Stimulated activated CD8-positive, alpha-beta memory T cell treated with anti-CD3 and anti-CD28 coated beads, Interleukin-15, amount 100 ng/mL, for 24 hours (primary cell): Measurements from ENCODE around the gene THRSP.
"Not testable (repeated sequence)": the region's sequence is repeated elsewhere in the genome, so short reads cannot be mapped to it uniquely, and the experiment has no call there.

Source experiments
- DNase-seq: peaks from one replicate; pipeline ENCODE4 v3.0.0-alpha.2; 2020; ENCODE audit warnings: low read depth

THRSP gene, protein sequence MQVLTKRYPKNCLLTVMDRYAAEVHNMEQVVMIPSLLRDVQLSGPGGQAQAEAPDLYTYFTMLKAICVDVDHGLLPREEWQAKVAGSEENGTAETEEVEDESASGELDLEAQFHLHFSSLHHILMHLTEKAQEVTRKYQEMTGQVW

DNA sequence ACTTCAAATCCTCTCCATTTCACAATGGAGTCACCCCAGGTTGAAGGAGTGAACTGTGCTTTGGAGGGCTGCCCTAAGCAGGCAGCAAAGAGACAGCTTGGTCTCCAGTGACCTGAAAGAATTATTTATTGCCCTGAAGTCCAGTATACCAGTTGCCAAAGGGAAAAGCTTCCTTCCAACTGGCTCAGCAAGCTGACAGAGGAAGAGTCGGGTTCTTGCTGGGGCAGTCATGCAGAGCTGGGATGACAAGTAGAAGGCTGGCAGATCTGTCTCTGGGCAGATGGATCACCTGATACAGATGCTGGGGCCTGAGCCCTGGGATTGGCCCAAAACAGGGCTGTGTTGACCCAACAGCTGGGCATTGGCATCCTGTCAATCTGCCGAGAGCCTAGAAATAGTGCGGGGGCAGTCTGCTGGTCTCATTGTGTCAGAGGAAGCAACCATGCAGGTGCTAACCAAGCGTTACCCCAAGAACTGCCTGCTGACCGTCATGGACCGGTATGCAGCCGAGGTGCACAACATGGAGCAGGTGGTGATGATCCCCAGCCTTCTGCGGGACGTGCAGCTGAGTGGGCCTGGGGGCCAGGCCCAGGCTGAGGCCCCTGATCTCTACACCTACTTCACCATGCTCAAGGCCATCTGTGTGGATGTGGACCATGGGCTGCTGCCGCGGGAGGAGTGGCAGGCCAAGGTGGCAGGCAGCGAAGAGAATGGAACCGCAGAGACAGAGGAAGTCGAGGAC lies at the start of gene THRSP:
TSS of gene THRSP (plus strand) at position 422 of the 742 bp plus-strand sequence. CDS start at position 443, 21 bp downstream.
- no peak for DNase-seq

GRCh38 chr11:78014937-78015520 lies 48.6 kb upstream of the THRSP start:
- not testable (repeated sequence) for DNase-seq

DNA sequence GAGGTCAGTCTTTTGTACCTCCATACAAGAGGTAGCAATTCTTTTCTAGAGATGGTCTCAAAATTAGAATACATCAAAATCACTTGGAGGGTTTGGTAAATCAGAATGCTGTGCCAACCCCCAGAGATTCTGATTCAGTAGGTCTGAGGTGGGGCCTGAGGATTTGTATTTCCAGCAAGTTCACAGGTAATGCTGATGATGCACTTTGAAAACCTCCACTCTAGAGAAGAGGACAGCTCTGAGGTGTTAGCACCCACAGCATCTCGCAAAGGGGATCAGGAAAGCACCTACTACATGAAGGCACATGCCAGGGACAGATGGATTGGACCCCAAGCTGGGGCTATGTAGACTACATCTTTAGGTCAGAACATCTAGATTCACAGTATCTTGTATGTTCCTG lies 47.8 kb upstream of the THRSP start:
- DNase-seq: no peak

DNA sequence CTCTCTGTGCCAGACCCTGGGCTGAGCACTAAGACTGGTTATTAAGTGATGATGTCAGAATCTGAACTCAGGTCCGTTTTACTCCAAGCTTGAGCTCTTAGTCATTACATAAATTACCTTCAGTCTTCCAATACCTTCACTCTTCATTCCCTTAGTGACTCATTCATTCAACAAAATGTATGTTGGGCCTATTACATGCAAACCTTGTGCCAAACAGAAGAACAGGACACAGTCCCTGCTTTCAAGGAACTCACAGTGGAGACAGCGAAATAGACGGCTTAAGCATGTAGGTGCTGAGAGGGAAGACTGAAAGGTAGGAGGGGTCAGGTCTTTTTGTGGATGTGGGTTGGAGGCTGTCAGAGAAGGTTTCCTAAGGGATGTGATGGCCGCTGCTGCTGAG lies 43.9 kb upstream of the THRSP start:
- DNase-seq: no peak

GRCh38 chr11:78020246-78020645 lies 43.4 kb upstream of the THRSP start:
- no peak for DNase-seq

GRCh38 chr11:78021611-78022010 lies 42.0 kb upstream of the THRSP start:
- no peak for DNase-seq

GRCh38 chr11:78022397-78023396 lies 41.0 kb upstream of the THRSP start, which contains the start of gene KCTD14:
KCTD14 (minus strand) TSS chr11:78023276; CDS start chr11:78023249, 27 bp downstream.
- no peak for DNase-seq

GRCh38 chr11:78023426-78023825 lies 40.2 kb upstream of the THRSP start:
- DNase-seq: no peak

- DNase-seq: no peak
Measured at GRCh38 chr11:78025378-78025777, 38.3 kb upstream of the THRSP start.

GRCh38 chr11:78027759-78028158 lies 35.9 kb upstream of the THRSP start:
- no peak for DNase-seq

GRCh38 chr11:78028423-78028822 lies 35.2 kb upstream of the THRSP start:
- DNase-seq: not testable (repeated sequence)

- no peak for DNase-seq
Measured at GRCh38 chr11:78030429-78031325, 33.0 kb upstream of the THRSP start.

GRCh38 chr11:78031629-78032028 lies 32.0 kb upstream of the THRSP start:
- DNase-seq: no peak

GRCh38 chr11:78032090-78032489 lies 31.6 kb upstream of the THRSP start:
- no peak for DNase-seq

DNA sequence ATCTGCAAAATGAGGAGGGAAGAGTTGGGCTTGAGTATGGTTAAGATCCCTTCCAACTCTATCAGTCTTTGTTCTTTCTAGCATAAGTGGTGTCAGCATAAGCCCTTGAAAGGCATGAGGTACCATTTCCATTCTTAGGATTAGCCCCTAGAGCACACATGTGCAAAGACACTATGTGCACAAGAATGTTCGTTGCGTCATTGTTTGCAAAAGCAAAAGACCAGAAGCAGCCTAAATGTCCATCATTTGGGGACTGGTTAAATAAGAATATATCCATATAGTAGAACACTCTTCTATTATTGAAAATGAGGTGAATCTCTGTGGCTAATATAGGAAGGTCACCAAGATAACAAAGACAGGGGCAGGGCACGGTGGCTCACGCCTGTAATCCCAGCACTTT lies 30.6 kb upstream of the THRSP start:
- DNase-seq: no peak

GRCh38 chr11:78034623-78035022 lies 29.0 kb upstream of the THRSP start:
- no peak for DNase-seq

DNA sequence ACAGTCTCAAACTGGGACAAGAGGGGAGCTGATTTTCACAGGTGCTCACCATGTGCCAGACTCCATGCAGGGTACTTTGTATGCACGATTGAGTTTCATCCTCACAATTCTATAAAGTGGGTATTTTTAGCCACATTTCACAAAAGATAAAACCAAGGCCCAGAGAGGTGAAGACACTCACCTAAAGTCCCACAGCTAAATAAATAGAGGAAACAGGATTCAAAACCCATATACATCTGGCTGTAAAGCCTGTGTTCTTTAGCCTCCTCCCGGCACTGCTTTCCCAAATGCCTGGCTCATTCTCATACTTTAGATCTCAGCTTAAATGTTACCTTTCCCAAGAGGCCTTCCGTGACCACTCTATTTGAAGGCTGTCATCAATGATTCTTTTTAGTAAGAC lies 27.3 kb upstream of the THRSP start:
- DNase-seq: no peak

GRCh38 chr11:78037056-78037455 lies 26.6 kb upstream of the THRSP start:
- DNase-seq: no peak

- no peak for DNase-seq
Measured at GRCh38 chr11:78037825-78038620, 25.6 kb upstream of the THRSP start.

GRCh38 chr11:78038697-78039313 lies 24.9 kb upstream of the THRSP start:
- DNase-seq: no peak
